Endothelial cell of umbilical vein (primary cell): ENCODE data around the gene TOX2. TPM values are rescaled to one million over a fixed set of nuclear protein-coding genes. Genes with fewer than 3 reads are reported as not detected.

Experiments
- BruUV-seq: library from RNA; stranded (reverse); fragments of 400-500 nt; replicated peaks from 2 replicates; lab custom pipeline; 2021; lab: Mats Ljungman, UMichigan
- CTCF ChIA-PET: fragments of 300-600, 350-600 bp; sonication (Branson Sonifier 250); formaldehyde crosslinking; loops from one replicate; lab custom pipeline; 2021; ENCODE audit warnings: antibody characterized with exemption, inconsistent platforms; lab: Charles Lee
- POLR2A ChIA-PET: fragments of 300-600, 350-600 bp; sonication (Branson Sonifier 250); formaldehyde crosslinking; loops from one replicate; lab custom pipeline; 2021; ENCODE audit warnings: antibody characterized with exemption, inconsistent platforms; lab: Charles Lee
- DNase-seq: peaks from one replicate; pipeline ENCODE4 v3.0.0-alpha.2; 2011; ENCODE audit warnings: low read depth, low spot score
- FAIRE-seq: peaks from 2 replicates; lab custom pipeline; 2011; peaks lifted over from hg19 to GRCh38; lab: Jason Lieb, UNC
- H2AFZ ChIP-seq: 2 replicates; pipeline ENCODE4 v1.6.0; 2012; ENCODE audit warnings: low read depth, low read length, control low read depth, inconsistent platforms
- H3K27ac ChIP-seq: 2 replicates; pipeline ENCODE4 v1.5.1; 2011; ENCODE audit warnings: low read depth, mild to moderate bottlenecking, control low read depth, low read length, moderate library complexity; ENCODE audit not compliant: insufficient read depth
- H3K27me3 ChIP-seq, 2 experiments: 2 replicates each; pipeline versions ENCODE4 v1.6.0 to v1.6.1; 2011; ENCODE audit warnings: low read length in 2 of 2, mixed read lengths in 1 of 2; ENCODE audit not compliant: control insufficient read depth in 2 of 2, insufficient read depth in 2 of 2
- H3K36me3 ChIP-seq, 2 experiments: 2 replicates in 1 of 2; 3 replicates in 1 of 2; pipeline ENCODE4 v1.5.1; 2011; ENCODE audit warnings: low read length in 2 of 2, mild to moderate bottlenecking in 1 of 2, moderate library complexity in 1 of 2; ENCODE audit not compliant: control insufficient read depth in 2 of 2, insufficient read depth in 2 of 2; ENCODE audit errors: extremely low read depth in 1 of 2
- H3K4me1 ChIP-seq: 3 replicates; pipeline ENCODE4 v1.5.1; 2011; ENCODE audit warnings: mild to moderate bottlenecking, low read length; ENCODE audit not compliant: control insufficient read depth, insufficient read depth; ENCODE audit errors: extremely low read depth
- H3K4me2 ChIP-seq: 2 replicates; pipeline ENCODE4 v1.6.1; 2011; ENCODE audit warnings: low read length, control low read depth, mixed read lengths; ENCODE audit not compliant: insufficient read depth
- H3K4me3 ChIP-seq, 3 experiments: fragments of 200-600 bp in 1 of 3; sonication (generic), shearing (Covaris generic) in 1 of 3; replicated peaks in 1 of 3; 2 replicates each; pipeline ENCODE4 v1.5.1; 2011 to 2016; ENCODE audit warnings: control low read depth in 3 of 3, low read length in 3 of 3, mild to moderate bottlenecking in 2 of 3, inconsistent platforms in 1 of 3, low read depth in 1 of 3, moderate library complexity in 1 of 3; ENCODE audit not compliant: insufficient read depth in 1 of 3
- H3K79me2 ChIP-seq: 2 replicates; pipeline ENCODE4 v1.6.0; 2012; ENCODE audit warnings: low read length, inconsistent platforms; ENCODE audit not compliant: control insufficient read depth, insufficient read depth
- H3K9ac ChIP-seq: replicated peaks from 2 replicates; pipeline ENCODE3; 2011; ENCODE audit warnings: low read length, control low read depth; ENCODE audit not compliant: insufficient read depth; ENCODE audit errors: extremely low read depth
- H3K9me1 ChIP-seq: replicated peaks from 3 replicates; pipeline ENCODE4 v1.6.0; 2011; ENCODE audit warnings: mild to moderate bottlenecking, low read length; ENCODE audit not compliant: control insufficient read depth, insufficient read depth; ENCODE audit errors: extremely low read depth
- H3K9me3 ChIP-seq: replicated peaks from 2 replicates; pipeline ENCODE4 v1.5.1; 2012; ENCODE audit warnings: low read length, inconsistent platforms; ENCODE audit not compliant: control insufficient read depth, insufficient read depth
- H4K20me1 ChIP-seq: replicated peaks from 2 replicates; pipeline ENCODE3; 2011; ENCODE audit warnings: mild to moderate bottlenecking, low read length; ENCODE audit not compliant: control insufficient read depth, insufficient read depth; ENCODE audit errors: extremely low read depth
- FOS ChIP-seq: IDR thresholded peaks from 2 replicates; pipeline ENCODE4 v1.6.1; 2011; ENCODE audit warnings: mild to moderate bottlenecking, low read length, moderate library complexity, borderline replicate concordance; ENCODE audit not compliant: insufficient read depth
- GATA2 ChIP-seq: IDR thresholded peaks from 2 replicates; pipeline ENCODE4 v1.7.0; 2011; ENCODE audit warnings: low read depth, mild to moderate bottlenecking, moderate library complexity, mixed read lengths, low read length; ENCODE audit not compliant: insufficient read length, insufficient read depth
- JUN ChIP-seq: IDR thresholded peaks from 2 replicates; pipeline ENCODE4 v1.6.1; 2011; ENCODE audit warnings: borderline replicate concordance, low read depth; ENCODE audit not compliant: insufficient read length, insufficient read depth
- MAX ChIP-seq: IDR thresholded peaks from 2 replicates; pipeline ENCODE4 v1.6.1; 2011; ENCODE audit not compliant: insufficient read depth, insufficient read length
- POLR2A ChIP-seq: IDR thresholded peaks from 2 replicates; pipeline ENCODE4 v1.6.1; 2012; ENCODE audit warnings: low read depth, mild to moderate bottlenecking, control low read depth, low read length
- dilution Hi-C: fragments of 300-500 bp; cut with MboI; formaldehyde crosslinking; loops from one replicate; pipeline ENCODE4 v1.15.0; 2019; ENCODE audit warnings: low sequenced_read_pairs; ENCODE audit not compliant: extremely low pct_ligation_motif_present
- intact Hi-C: fragments of 100-400 bp; cut with micrococcal nuclease; formaldehyde crosslinking; loops from one replicate; pipeline ENCODE4 v1.10.0; 2022
- polyA plus RNA-seq, 4 experiments: library from polyadenylated mRNA; depleted of rRNA in 3 of 4; stranded (reverse) in 3 of 4; unstranded in 1 of 4; fragments of >200 nt; gene quantifications; 2 replicates each; pipeline versions ENCODE4 v1.2.1 to v1.2.3, GENCODE V29; 2011 to 2012; ENCODE audit warnings: missing spikeins in 1 of 4
- total RNA-seq: library from RNA; stranded (reverse); gene quantifications from 2 replicates; pipeline ENCODE4 v1.2.3, GENCODE V29; 2021

Gene TOX2
- total and polyA plus RNA-seq, 2 donors (not counting 3 experiments of a cell fraction or from before 2014, with no cell fraction given): 7.0 to 18.6 TPM

GRCh38 chr20:43983904-43984361 lies 69.3 kb downstream of the TOX2 start:
- peak; percentile 55 for DNase-seq
- Histone ChIP-seq H3K9me1 (no peaks in the 10 kb centered on the region), H3K27me3 (no peaks in the 10 kb centered on the region), H2AFZ (no peak overlapping the region), H3K9ac (peak overlapping the region; percentile 40), H3K4me2 (peak overlapping the region; percentile 53), H3K4me3 (no peak overlapping the region), H3K9me3 (no peaks in the 10 kb centered on the region), H3K27ac (peak overlapping the region; percentile 71), H3K36me3 (no peaks in the 10 kb centered on the region), H4K20me1 (no peaks in the 10 kb centered on the region), H3K4me1 (peaks cover 23% of the 10 kb centered on the region), H3K79me2 (no peaks in the 10 kb centered on the region)
- dilution Hi-C loops (no loop called here), intact Hi-C loops (loop anchor here (1.0 to 2.0 kb wide), 4 partner anchors 29 to 69 kb away; partner anchors contain the start of gene TOX2)
- TF ChIP-seq JUN: no peak
- TF ChIP-seq FOS: peak; percentile 25
- TF ChIP-seq GATA2: peak; percentile 52
- peak; percentile 55 for FAIRE-seq
- POLR2A ChIA-PET: interaction anchor here (0.5 to 0.7 kb wide), 2 partner anchors 17 to 143 kb away, joined by 3 to 4 read pairs; no protein-coding TSS in a partner anchor
- CTCF ChIA-PET: interaction anchor here (0.8 to 2.8 kb wide), 11 partner anchors 9 to 232 kb away, joined by 3 to 11 read pairs (median 4); no protein-coding TSS in a partner anchor
- BruUV-seq: no TSS peak

GRCh38 chr20:43984587-43984986 lies 69.9 kb downstream of the TOX2 start:
- Histone ChIP-seq H3K4me1 (peaks cover 23% of the 10 kb centered on the region), H2AFZ (no peak overlapping the region), H3K4me2 (peak overlapping the region; percentile 53), H3K36me3 (no peaks in the 10 kb centered on the region), H4K20me1 (no peaks in the 10 kb centered on the region), H3K9me3 (no peaks in the 10 kb centered on the region), H3K9me1 (no peaks in the 10 kb centered on the region), H3K27ac (peak overlapping the region; percentile 71), H3K9ac (peak overlapping the region; percentile 40), H3K4me3 (no peak overlapping the region), H3K79me2 (no peaks in the 10 kb centered on the region), H3K27me3 (no peaks in the 10 kb centered on the region)
- no TSS peak for BruUV-seq
- intact Hi-C loops: loop anchor here (1.0 to 2.0 kb wide), 4 partner anchors 29 to 70 kb away; partner anchors contain the start of gene TOX2
- FAIRE-seq (peak; percentile 42), DNase-seq (peak; percentile 80)
- POLR2A ChIA-PET: interaction anchor here (0.5 to 0.7 kb wide), 2 partner anchors 16 to 143 kb away, joined by 3 to 4 read pairs; no protein-coding TSS in a partner anchor
- TF ChIP-seq JUN (peak; percentile 59), POLR2A (no peak), MAX (peak; percentile 41)
- dilution Hi-C loops: no loop called here
- CTCF ChIA-PET: interaction anchor here (0.8 to 2.8 kb wide), 12 partner anchors 9 to 232 kb away, joined by 3 to 11 read pairs (median 4); no protein-coding TSS in a partner anchor
